CD4-positive, alpha-beta T cell (primary cell): ENCODE measurements around the gene LRRC26. TPM values are rescaled to one million over a fixed set of nuclear protein-coding genes. Genes with fewer than 3 reads are reported as not detected.

Experiments used
- ATAC-seq: fragments of 200-7000 bp; cut with Tn5 transposase; one replicate; pipeline ENCODE4 v1.10.0; 2022; ENCODE audit warnings: mild to moderate bottlenecking; ENCODE audit not compliant: poor library complexity
- CTCF ChIA-PET: fragments of 350-600 bp; sonication (Branson Sonifier 250); formaldehyde crosslinking; loops from one replicate; lab custom pipeline; 2021; ENCODE audit warnings: antibody characterized with exemption, inconsistent platforms; lab: Charles Lee
- POLR2A ChIA-PET: fragments of 350-600 bp; sonication (Branson Sonifier 250); formaldehyde crosslinking; loops from one replicate; lab custom pipeline; 2021; ENCODE audit warnings: antibody characterized with exemption, inconsistent platforms; lab: Charles Lee
- DNase-seq, 14 experiments: peaks; one replicate each; pipeline ENCODE4 v3.0.0-alpha.2; 2013 to 2020; ENCODE audit warnings: mixed read lengths in 2 of 14
- H3K27ac ChIP-seq, 2 donors: one replicate each; pipeline versions ENCODE4 v1.5.1 to v1.7.0; 2013; ENCODE audit warnings: low read length in 2 of 2, low read depth in 1 of 2, mild to moderate bottlenecking in 1 of 2
- H3K27me3 ChIP-seq, 2 experiments: 1 replicate in 1 of 2; 2 replicates in 1 of 2; pipeline versions ENCODE4 v1.6.1 to v1.7.0; 2013; ENCODE audit warnings: low read length in 2 of 2, control low read depth in 1 of 2, mild to moderate bottlenecking in 1 of 2, moderate library complexity in 1 of 2; ENCODE audit not compliant: insufficient read depth in 2 of 2, control insufficient read depth in 1 of 2
- H3K36me3 ChIP-seq: one replicate; pipeline ENCODE4 v1.6.1; 2013; ENCODE audit warnings: low read length, control low read depth; ENCODE audit not compliant: insufficient read depth
- H3K4me1 ChIP-seq: one replicate; pipeline ENCODE4 v1.6.1; 2013; ENCODE audit warnings: low read length, control low read depth; ENCODE audit not compliant: insufficient read depth
- H3K4me3 ChIP-seq: one replicate; pipeline ENCODE4 v1.5.1; 2013; ENCODE audit warnings: mild to moderate bottlenecking, low read length, moderate library complexity
- H3K9me3 ChIP-seq, 2 experiments: 1 replicate in 1 of 2; 2 replicates in 1 of 2; pipeline versions ENCODE4 v1.6.1 to v1.7.0; 2013; ENCODE audit warnings: low read length in 2 of 2, mild to moderate bottlenecking in 2 of 2, control low read depth in 1 of 2, moderate library complexity in 1 of 2; ENCODE audit not compliant: control insufficient read depth in 1 of 2, insufficient read depth in 1 of 2
- H3K27ac Mint-ChIP-seq: one replicate; pipeline ENCODE4 v1.8.0; 2020; ENCODE audit warnings: mixed read lengths
- H3K27me3 Mint-ChIP-seq: one replicate; pipeline ENCODE4 v1.8.0; 2021; ENCODE audit warnings: mixed read lengths
- H3K36me3 Mint-ChIP-seq: one replicate; pipeline ENCODE4 v1.8.0; 2021; ENCODE audit warnings: low read depth, mixed read lengths
- H3K4me1 Mint-ChIP-seq: one replicate; pipeline ENCODE4 v1.8.0; 2021; ENCODE audit warnings: low read depth, mixed read lengths
- H3K4me3 Mint-ChIP-seq: one replicate; pipeline ENCODE4 v1.8.0; 2020; ENCODE audit warnings: mild to moderate bottlenecking, mixed read lengths
- H3K9me3 Mint-ChIP-seq: one replicate; pipeline ENCODE4 v1.8.0; 2020; ENCODE audit warnings: mixed read lengths
- intact Hi-C, 2 experiments: fragments of 100-400 bp; cut with DNase I in 1 of 2; cut with micrococcal nuclease in 1 of 2; formaldehyde crosslinking; loops; one replicate each; pipeline versions ENCODE4 v1.15.1 to v1.9.0; 2023 to 2025; cut with DNase I, micrococcal nuclease
- total RNA-seq, 174 experiments: library from RNA in 2 of 174; stranded (reverse) in 2 of 174; gene quantifications; one replicate each; pipeline ENCODE4 v1.2.3 and lab custom pipeline; 2021 to 2026
- TF ChIP-seq, protein P1 (sequence below): fragments of 200-600 bp; IDR thresholded peaks from one replicate; pipeline ENCODE4 v1.8.0; 2022; ENCODE audit warnings: antibody characterized with exemption, mild to moderate bottlenecking

LRRC26 gene
- total RNA-seq, 2 experiments from 2014 or later, result not detected

DNA sequence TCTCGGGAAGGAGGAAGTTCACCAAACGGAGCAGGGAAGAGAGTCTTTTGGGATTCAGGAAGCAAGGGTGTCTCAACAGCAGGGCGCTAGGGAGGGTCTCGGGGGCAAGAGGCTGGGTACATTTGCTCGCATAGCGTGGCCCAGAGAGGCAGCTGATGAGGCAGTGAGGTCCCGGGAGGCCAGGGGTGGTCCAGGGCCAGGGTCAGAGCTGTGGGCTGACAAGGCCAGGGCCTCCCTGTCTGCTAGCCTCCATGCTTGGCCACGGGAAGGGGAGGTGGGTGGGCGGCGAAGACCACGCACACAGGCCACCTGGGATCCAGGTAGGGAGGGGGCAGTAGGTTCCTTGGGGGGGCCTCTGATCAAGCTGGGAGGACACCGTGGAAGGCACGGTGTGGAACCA lies 41.7 kb upstream of the LRRC26 start:
- H3K9me3 ChIP-seq, result no peaks in the 10 kb centered on the region
- Mint-ChIP-seq H3K27ac (no peak overlapping the region), H3K27me3 (no peaks in the 10 kb centered on the region), H3K9me3 (no peaks in the 10 kb centered on the region), H3K4me3 (no peak overlapping the region), H3K36me3 (peaks cover 8% of the 10 kb centered on the region), H3K4me1 (peaks cover 11% of the 10 kb centered on the region)
- no peak overlapping the region for H3K27ac ChIP-seq
- DNase-seq, result no peak
- peaks cover 10% of the 10 kb centered on the region for H3K36me3 ChIP-seq
- POLR2A ChIA-PET, result no interaction called here
- intact Hi-C loops, result no loop called here
- ATAC-seq, result no peak
- peaks cover 7% of the 10 kb centered on the region for H3K4me1 ChIP-seq
- H3K27me3 ChIP-seq, result no peaks in the 10 kb centered on the region
- H3K4me3 ChIP-seq, result no peak overlapping the region
- TF ChIP-seq, protein P1, sequence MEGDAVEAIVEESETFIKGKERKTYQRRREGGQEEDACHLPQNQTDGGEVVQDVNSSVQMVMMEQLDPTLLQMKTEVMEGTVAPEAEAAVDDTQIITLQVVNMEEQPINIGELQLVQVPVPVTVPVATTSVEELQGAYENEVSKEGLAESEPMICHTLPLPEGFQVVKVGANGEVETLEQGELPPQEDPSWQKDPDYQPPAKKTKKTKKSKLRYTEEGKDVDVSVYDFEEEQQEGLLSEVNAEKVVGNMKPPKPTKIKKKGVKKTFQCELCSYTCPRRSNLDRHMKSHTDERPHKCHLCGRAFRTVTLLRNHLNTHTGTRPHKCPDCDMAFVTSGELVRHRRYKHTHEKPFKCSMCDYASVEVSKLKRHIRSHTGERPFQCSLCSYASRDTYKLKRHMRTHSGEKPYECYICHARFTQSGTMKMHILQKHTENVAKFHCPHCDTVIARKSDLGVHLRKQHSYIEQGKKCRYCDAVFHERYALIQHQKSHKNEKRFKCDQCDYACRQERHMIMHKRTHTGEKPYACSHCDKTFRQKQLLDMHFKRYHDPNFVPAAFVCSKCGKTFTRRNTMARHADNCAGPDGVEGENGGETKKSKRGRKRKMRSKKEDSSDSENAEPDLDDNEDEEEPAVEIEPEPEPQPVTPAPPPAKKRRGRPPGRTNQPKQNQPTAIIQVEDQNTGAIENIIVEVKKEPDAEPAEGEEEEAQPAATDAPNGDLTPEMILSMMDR, result no peak
- CTCF ChIA-PET, result no interaction called here

DNA sequence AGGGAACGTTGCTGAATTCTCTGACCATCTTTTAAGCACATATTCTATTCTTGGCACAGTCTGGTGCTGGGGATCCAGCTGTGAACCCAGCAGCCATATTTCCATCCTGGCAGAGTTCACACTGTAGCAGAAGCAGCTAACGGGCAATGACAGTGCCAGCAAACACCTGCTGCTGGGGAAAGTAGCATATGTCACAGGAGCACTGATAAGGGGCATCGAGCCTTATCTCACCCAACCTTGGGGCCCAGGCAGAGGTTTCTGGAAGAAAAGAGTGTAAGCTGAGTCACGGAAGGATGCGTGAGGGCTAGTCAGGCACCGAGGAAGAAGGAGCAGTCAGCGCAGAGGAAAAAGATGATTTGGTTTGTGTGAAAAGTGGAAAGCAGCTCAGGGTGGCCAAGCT lies 36.8 kb upstream of the LRRC26 start:
- Mint-ChIP-seq H3K27me3 (no peaks in the 10 kb centered on the region), H3K4me3 (peak overlapping the region; percentile 95), H3K9me3 (no peaks in the 10 kb centered on the region), H3K27ac (peak overlapping the region; percentile 93), H3K36me3 (peaks cover 13% of the 10 kb centered on the region), H3K4me1 (peaks cover 39% of the 10 kb centered on the region)
- H3K27ac ChIP-seq, result peak overlapping the region in 1 of 2 donors; percentile 79
- intact Hi-C loops, result no loop called here
- H3K27me3 ChIP-seq, result no peaks in the 10 kb centered on the region
- ChIA-PET CTCF (interaction anchor here (1.9 kb wide), 1 partner anchor 30 kb away, joined by 7 read pairs; no protein-coding TSS in a partner anchor), POLR2A (interaction anchor here (1.6 to 4.0 kb wide), 3 partner anchors 16 to 34 kb away, joined by 5 to 22 read pairs (median 8); partner anchors contain the start of genes ANAPC2, RNF208, SSNA1 and TUBB4B)
- ATAC-seq (no peak), DNase-seq (no peak)
- H3K4me1 ChIP-seq, result peaks cover 41% of the 10 kb centered on the region
- H3K9me3 ChIP-seq, result no peaks in the 10 kb centered on the region
- H3K4me3 ChIP-seq, result no peak overlapping the region
- peaks cover 5% of the 10 kb centered on the region for H3K36me3 ChIP-seq
- TF ChIP-seq, protein P1, result no peak

DNA sequence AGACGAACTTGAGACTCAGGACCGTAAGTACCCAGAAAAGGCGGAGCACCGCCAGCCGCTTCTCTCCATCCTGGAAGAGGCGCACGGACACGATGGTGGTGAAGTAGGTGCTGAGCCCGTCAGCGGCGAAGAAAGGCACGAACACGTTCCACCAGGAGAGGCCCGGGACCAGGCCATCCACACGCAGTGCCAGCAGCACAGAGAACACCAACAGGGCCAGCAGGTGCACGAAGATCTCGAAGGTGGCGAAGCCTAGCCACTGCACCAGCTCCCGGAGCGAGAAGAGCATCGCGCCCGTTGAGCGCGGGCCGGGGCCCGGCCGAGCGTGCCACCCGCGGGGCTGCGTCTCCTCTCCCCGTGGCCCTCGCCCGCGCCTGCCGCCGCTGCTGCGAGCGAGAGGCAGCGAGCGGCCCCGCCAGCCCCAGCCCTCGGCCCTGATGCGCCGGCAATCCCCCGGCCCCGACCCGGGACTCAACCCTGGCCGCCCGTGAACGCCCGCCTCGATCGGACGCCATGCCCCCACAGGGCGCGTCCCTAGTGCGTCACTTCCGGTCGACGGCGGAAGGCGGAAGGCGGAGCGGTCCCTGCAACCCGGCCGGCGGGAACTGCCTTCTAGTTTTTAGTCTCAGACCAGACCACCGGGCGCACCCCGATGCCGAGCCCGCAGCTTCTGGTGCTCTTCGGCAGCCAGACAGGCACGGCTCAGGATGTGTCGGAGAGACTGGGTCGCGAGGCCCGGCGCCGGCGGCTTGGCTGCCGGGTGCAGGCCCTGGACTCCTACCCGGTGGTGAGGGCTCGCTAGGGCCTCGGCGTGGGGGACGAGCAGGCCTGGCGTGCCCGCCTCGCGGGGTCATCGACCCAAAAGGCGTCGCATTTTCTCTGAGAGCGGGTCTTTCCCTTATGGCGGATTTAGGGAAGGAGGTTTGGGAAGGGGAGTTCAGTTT lies 35.5 kb upstream of the LRRC26 start, which contains the start of the genes NDOR1 and TMEM203:
TSS of gene NDOR1 (plus strand) at position 575 of the 944 bp plus-strand sequence. CDS start at position 653, 78 bp downstream.
TSS of gene TMEM203 (minus strand) at position 523 of the 944 bp plus-strand sequence. CDS start at position 289, 234 bp downstream.
- peaks cover 13% of the 10 kb centered on the region for H3K36me3 Mint-ChIP-seq
- Histone ChIP-seq H3K4me1 (peaks cover 48% of the 10 kb centered on the region), H3K36me3 (peaks cover 5% of the 10 kb centered on the region), H3K9me3 (no peaks in the 10 kb centered on the region), H3K27me3 (no peaks in the 10 kb centered on the region), H3K27ac (peak within 1 kb of the TSS; percentile 79 to 88), H3K4me3 (peak within 1 kb of the TSS; percentile 90)
- TF ChIP-seq, protein P1, result no peak
- peak; percentile 86 to 96 (median 92) for DNase-seq
- H3K4me3 Mint-ChIP-seq, result peak within 1 kb of the TSS; percentile 95
- H3K27me3 Mint-ChIP-seq, result no peaks in the 10 kb centered on the region
- H3K27ac Mint-ChIP-seq, result peak within 1 kb of the TSS; percentile 93
- intact Hi-C loops, result loop anchor here (1.0 kb wide), 2 partner anchors 17 to 18 kb away; partner anchors contain the start of genes ANAPC2 (in 1 of the 2) and SSNA1 (in 1 of the 2)
- peaks cover 44% of the 10 kb centered on the region for H3K4me1 Mint-ChIP-seq
- H3K9me3 Mint-ChIP-seq, result no peaks in the 10 kb centered on the region
- CTCF ChIA-PET, result interaction anchor here (0.6 kb wide), 1 partner anchor 31 kb away, joined by 3 read pairs; no protein-coding TSS in a partner anchor
- POLR2A ChIA-PET, result interaction anchor here (0.8 to 4.0 kb wide), 8 partner anchors 10 to 119 kb away, joined by 3 to 22 read pairs (median 6); partner anchors contain the start of genes MAN1B1, RNF208, SSNA1 and TUBB4B
- ATAC-seq, result peak; percentile 48
